Keratinocyte (primary cell): ENCODE results near the gene RGL1.

Experiments
- EZH2 ChIP-seq: IDR thresholded peaks from one replicate; pipeline ENCODE4 v1.6.1; 2012; ENCODE audit warnings: inconsistent platforms, mild to moderate bottlenecking, low read length, moderate library complexity
- TF ChIP-seq, protein P1 (sequence below), 3 experiments: IDR thresholded peaks in 1 of 3; conservative IDR thresholded peaks in 1 of 3; optimal IDR thresholded peaks in 1 of 3; 2 replicates in 2 of 3; 3 replicates in 1 of 3; pipeline versions ENCODE3 to v1.5.1; 2011; ENCODE audit warnings: low read length in 3 of 3, mild to moderate bottlenecking in 3 of 3, moderate library complexity in 2 of 3, control low read depth in 1 of 3, inconsistent platforms in 1 of 3; ENCODE audit not compliant: insufficient read depth in 2 of 3; ENCODE audit errors: extremely low read depth in 1 of 3

GRCh38 chr1:183958958-183959357 is 154.0 kb downstream of the RGL1 start:
- TF ChIP-seq, protein P1, sequence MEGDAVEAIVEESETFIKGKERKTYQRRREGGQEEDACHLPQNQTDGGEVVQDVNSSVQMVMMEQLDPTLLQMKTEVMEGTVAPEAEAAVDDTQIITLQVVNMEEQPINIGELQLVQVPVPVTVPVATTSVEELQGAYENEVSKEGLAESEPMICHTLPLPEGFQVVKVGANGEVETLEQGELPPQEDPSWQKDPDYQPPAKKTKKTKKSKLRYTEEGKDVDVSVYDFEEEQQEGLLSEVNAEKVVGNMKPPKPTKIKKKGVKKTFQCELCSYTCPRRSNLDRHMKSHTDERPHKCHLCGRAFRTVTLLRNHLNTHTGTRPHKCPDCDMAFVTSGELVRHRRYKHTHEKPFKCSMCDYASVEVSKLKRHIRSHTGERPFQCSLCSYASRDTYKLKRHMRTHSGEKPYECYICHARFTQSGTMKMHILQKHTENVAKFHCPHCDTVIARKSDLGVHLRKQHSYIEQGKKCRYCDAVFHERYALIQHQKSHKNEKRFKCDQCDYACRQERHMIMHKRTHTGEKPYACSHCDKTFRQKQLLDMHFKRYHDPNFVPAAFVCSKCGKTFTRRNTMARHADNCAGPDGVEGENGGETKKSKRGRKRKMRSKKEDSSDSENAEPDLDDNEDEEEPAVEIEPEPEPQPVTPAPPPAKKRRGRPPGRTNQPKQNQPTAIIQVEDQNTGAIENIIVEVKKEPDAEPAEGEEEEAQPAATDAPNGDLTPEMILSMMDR (optimal IDR thresholded peaks at IDR 0.05 in 1 of 3, IDR thresholded peaks at IDR 0.05 in 1 of 3, conservative IDR thresholded peaks at IDR 0.05 in 1 of 3; ENCODE audit: extremely low read depth in 1 of 3, insufficient read depth in 2 of 3, low read length in 3 of 3): no peak
- no peak for TF ChIP-seq EZH2
